ENCODE measurements around the gene PDCD11.

PDCD11 gene

DNA sequence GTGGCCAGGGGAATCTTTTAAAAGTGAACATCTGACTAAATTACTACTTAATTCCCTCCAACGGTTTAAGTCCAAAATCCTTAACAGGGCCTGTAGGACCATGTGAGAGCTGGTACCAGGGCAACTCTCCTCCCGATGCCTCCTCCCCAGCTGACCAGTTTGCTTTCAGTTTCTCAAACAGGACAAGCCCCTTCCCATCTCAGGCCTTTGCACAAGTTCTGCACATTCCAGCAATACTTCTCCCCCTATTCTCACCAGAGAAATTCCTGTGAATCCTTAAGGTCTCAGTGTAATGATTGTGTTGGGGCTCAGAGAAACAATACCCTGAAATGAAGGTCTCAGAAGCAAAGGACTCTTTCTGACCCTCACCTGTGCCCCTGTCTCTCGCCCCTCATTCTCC lies 70.3 kb downstream of the PDCD11 start:
- Histone ChIP-seq H3K9me3 (no peaks in the 10 kb centered on the region), H3K27me3 (peaks cover 36% of the 10 kb centered on the region), H3K4me1 (ENCODE audit: control insufficient read depth in 1 of 2, insufficient read depth in 1 of 2, low read depth in 1 of 2, low read length in 1 of 2) (no peaks in the 10 kb centered on the region), H3K4me3 (ENCODE audit: low read depth in 1 of 2, low read length in 1 of 2) (no peak overlapping the region), H3K27ac (no peak overlapping the region), H3K36me3 (no peaks in the 10 kb centered on the region)
- TF ChIP-seq, protein P1, sequence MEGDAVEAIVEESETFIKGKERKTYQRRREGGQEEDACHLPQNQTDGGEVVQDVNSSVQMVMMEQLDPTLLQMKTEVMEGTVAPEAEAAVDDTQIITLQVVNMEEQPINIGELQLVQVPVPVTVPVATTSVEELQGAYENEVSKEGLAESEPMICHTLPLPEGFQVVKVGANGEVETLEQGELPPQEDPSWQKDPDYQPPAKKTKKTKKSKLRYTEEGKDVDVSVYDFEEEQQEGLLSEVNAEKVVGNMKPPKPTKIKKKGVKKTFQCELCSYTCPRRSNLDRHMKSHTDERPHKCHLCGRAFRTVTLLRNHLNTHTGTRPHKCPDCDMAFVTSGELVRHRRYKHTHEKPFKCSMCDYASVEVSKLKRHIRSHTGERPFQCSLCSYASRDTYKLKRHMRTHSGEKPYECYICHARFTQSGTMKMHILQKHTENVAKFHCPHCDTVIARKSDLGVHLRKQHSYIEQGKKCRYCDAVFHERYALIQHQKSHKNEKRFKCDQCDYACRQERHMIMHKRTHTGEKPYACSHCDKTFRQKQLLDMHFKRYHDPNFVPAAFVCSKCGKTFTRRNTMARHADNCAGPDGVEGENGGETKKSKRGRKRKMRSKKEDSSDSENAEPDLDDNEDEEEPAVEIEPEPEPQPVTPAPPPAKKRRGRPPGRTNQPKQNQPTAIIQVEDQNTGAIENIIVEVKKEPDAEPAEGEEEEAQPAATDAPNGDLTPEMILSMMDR (IDR thresholded peaks at IDR 0.05): no peak

DNA sequence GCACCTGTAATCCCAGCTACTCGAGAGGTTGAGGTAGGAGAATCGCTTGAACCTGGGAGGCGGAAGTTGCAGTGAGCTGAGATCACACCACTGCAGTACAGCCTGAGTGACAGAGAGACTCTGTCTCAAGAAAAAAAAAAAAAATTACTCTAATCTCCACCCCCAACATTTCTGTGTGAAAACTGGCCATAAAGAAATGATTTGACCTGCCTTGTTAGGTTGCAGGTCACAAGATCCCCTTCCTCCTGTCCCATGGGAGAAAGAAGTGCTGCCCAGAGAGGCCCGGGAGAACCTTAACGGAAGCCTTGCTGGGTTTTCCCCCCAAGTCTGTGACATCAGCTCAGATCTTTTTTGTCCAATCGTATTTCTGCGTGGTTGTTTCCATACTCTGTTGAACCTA lies 71.0 kb downstream of the PDCD11 start:
- H3K9me3 ChIP-seq: no peaks in the 10 kb centered on the region
- H3K4me1 ChIP-seq (ENCODE audit: control insufficient read depth in 1 of 2, insufficient read depth in 1 of 2, low read depth in 1 of 2, low read length in 1 of 2): no peaks in the 10 kb centered on the region
- H3K27ac ChIP-seq: no peak overlapping the region
- TF ChIP-seq, protein P1 (IDR thresholded peaks at IDR 0.05): no peak
- peaks cover 43% of the 10 kb centered on the region for H3K27me3 ChIP-seq
- H3K4me3 ChIP-seq (ENCODE audit: low read depth in 1 of 2, low read length in 1 of 2): no peak overlapping the region
- no peaks in the 10 kb centered on the region for H3K36me3 ChIP-seq

DNA sequence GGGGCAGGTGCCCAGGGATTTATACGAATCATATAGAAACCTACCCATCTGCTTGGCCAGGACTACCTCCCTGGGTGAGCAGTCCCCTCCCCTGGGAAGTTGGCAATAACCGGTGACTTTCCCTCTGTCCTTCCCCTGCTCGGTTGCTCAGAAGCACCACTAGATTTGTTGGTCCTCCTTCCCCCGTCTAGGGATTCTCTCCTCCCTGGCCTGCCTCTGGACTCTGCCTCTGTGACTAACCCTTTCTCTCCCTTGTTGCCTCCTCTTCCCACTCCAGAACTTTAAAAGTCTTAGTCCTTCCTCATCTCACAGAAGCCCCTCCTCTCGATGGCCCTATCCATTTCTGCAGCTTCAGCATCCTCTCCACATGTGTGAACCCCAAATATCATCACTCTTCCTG lies 72.8 kb downstream of the PDCD11 start:
- H3K36me3 ChIP-seq: no peaks in the 10 kb centered on the region
- H3K27me3 ChIP-seq: peaks cover 45% of the 10 kb centered on the region
- H3K4me3 ChIP-seq (ENCODE audit: low read depth in 1 of 2, low read length in 1 of 2): no peak overlapping the region
- no peaks in the 10 kb centered on the region for H3K4me1 ChIP-seq (ENCODE audit: control insufficient read depth in 1 of 2, insufficient read depth in 1 of 2, low read depth in 1 of 2, low read length in 1 of 2)
- no peak overlapping the region for H3K27ac ChIP-seq
- no peaks in the 10 kb centered on the region for H3K9me3 ChIP-seq
- TF ChIP-seq, protein P1 (IDR thresholded peaks at IDR 0.05): no peak

DNA sequence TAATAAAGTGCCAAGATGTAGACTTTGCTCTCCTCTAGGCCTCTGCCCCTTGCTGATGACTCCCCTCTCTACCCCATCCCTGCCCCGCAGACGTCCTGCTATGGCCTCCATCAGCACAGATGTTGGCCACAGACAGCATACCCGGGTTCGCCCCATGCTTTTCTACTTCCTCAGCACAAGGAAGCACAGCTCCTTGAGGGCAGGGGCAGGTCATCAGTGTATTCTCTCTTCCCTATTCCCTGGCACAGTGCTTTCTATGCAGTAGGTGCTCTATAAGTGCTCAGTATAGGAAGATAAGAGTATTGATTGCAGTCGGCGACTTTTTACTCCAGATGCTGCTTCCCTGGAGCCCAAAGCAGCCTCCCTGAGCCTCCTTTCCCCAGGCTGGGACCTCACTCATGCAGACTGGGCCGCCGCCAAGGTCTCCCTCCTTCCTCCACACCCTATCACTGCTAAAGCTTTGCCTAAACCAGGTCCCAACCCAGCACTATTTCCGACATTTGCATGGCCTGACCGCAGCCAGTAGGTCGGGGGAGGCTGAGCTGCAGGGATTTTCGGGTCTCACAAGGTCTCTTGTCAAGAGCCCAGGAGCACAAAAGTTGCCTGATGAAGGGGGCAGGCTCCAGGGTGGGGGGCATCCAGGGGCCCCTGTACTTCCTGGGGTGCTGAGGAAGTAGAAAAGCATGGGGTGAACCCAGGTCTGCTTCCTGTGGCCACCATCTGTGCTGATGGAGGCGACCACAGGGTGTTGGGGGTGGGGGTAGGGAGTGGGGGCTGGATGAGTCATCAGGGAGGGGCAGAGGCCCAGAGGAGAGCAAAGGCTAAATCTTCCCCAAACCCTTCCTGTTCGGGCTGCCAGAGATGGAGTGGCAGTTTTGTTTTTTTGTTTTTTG lies 74.6 kb downstream of the PDCD11 start:
- Histone ChIP-seq H3K36me3 (no peaks in the 10 kb centered on the region), H3K4me3 (ENCODE audit: low read depth in 1 of 2, low read length in 1 of 2) (no peak overlapping the region), H3K27me3 (peaks cover 51% of the 10 kb centered on the region), H3K4me1 (ENCODE audit: control insufficient read depth in 1 of 2, insufficient read depth in 1 of 2, low read depth in 1 of 2, low read length in 1 of 2) (no peaks in the 10 kb centered on the region), H3K9me3 (no peaks in the 10 kb centered on the region), H3K27ac (no peak overlapping the region)
- TF ChIP-seq, protein P1 (IDR thresholded peaks at IDR 0.05): no peak

DNA sequence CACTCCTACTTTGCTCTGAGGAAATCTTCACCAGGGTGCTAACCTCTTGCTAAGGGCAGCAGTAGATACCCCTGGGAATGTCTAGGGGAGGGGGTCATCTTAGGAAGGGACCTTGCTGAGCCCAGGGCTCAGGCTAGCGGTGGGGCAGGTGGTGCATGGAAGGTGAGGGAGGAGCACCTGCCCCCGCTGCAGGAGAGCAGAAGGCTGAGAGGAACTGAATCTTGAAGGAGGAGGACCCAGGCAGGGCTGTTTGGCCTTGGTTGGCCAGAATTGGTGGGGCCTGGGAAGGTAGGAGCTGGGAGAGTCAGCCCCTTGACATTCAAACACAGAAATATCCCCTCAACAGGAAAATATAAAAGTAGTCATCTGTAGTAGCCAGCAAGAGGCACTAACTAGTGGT lies 75.6 kb downstream of the PDCD11 start:
- no peaks in the 10 kb centered on the region for H3K4me1 ChIP-seq (ENCODE audit: control insufficient read depth in 1 of 2, insufficient read depth in 1 of 2, low read depth in 1 of 2, low read length in 1 of 2)
- H3K27ac ChIP-seq: no peak overlapping the region
- no peaks in the 10 kb centered on the region for H3K36me3 ChIP-seq
- H3K27me3 ChIP-seq: peaks cover 51% of the 10 kb centered on the region
- H3K9me3 ChIP-seq: no peaks in the 10 kb centered on the region
- no peak overlapping the region for H3K4me3 ChIP-seq (ENCODE audit: low read depth in 1 of 2, low read length in 1 of 2)
- TF ChIP-seq, protein P1 (IDR thresholded peaks at IDR 0.05): no peak
